SK-N-SH treated with all-trans-retinoic acid at 6 μM for 48 hours (cell line): ENCODE measurements around the gene SLC25A47.

Experiments
- ATAC-seq: fragments of 200-7000 bp; cut with Tn5 transposase; 3 replicates; pipeline ENCODE4 v1.9.1; 2020; ENCODE audit warnings: mild to moderate bottlenecking, moderate library complexity
- ARNTL ChIP-seq: fragments of 450-650 bp; formaldehyde crosslinking; IDR thresholded peaks from 2 replicates; pipeline ENCODE4 v1.5.0; 2020; ENCODE audit warnings: low read depth, mild to moderate bottlenecking, moderate library complexity, borderline replicate concordance
- BACH2 ChIP-seq: fragments of 250-450 bp; sonication (Bioruptor Pico); IDR thresholded peaks from 2 replicates; pipeline ENCODE4 v1.9.0; 2021; ENCODE audit warnings: mild to moderate bottlenecking, borderline replicate concordance
- CSDC2 ChIP-seq: fragments of 250-450 bp; sonication (Bioruptor Pico); IDR thresholded peaks from 2 replicates; pipeline ENCODE4 v1.5.0; 2020; ENCODE audit warnings: mild to moderate bottlenecking, moderate library complexity
- ESRRG ChIP-seq: fragments of 250-450 bp; sonication (Bioruptor Pico); IDR thresholded peaks from 2 replicates; pipeline ENCODE4 v1.6.1; 2021; ENCODE audit warnings: mild to moderate bottlenecking
- GLIS3 ChIP-seq: fragments of 250-450 bp; sonication (Bioruptor Pico); IDR thresholded peaks from 2 replicates; pipeline ENCODE4 v1.5.0; 2020; ENCODE audit warnings: mild to moderate bottlenecking, moderate library complexity
- ISL1 ChIP-seq: fragments of 250-450 bp; sonication (Bioruptor Pico); IDR thresholded peaks from 2 replicates; pipeline ENCODE4 v2.1.2; 2022; ENCODE audit warnings: mild to moderate bottlenecking, moderate library complexity
- OSR1 ChIP-seq: fragments of 250-450 bp; sonication (Bioruptor Pico); IDR thresholded peaks from 2 replicates; pipeline ENCODE4 v1.8.0; 2022; ENCODE audit warnings: moderate library complexity, mild to moderate bottlenecking, inconsistent platforms
- RARB ChIP-seq: fragments of 250-450 bp; sonication (Bioruptor Pico); IDR thresholded peaks from 2 replicates; pipeline ENCODE4 v1.8.0; 2021; ENCODE audit warnings: mild to moderate bottlenecking, moderate library complexity
- SNAI2 ChIP-seq: fragments of 250-450 bp; sonication (Bioruptor Pico); IDR thresholded peaks from 2 replicates; pipeline ENCODE4 v1.5.0; 2020; ENCODE audit warnings: mild to moderate bottlenecking, moderate library complexity
- TCF4 ChIP-seq: fragments of 250-450 bp; sonication (Bioruptor Pico); IDR thresholded peaks from 2 replicates; pipeline ENCODE4 v1.8.0; 2021; ENCODE audit warnings: mild to moderate bottlenecking, moderate library complexity, borderline replicate concordance
- ZC3H10 ChIP-seq: fragments of 250-450 bp; sonication (Bioruptor Pico); IDR thresholded peaks from 2 replicates; pipeline ENCODE4 v1.5.1; 2021; ENCODE audit warnings: mild to moderate bottlenecking, moderate library complexity
- ZFP3 ChIP-seq: fragments of 250-450 bp; sonication (Bioruptor Pico); IDR thresholded peaks from 2 replicates; pipeline ENCODE4 v1.5.0; 2020; ENCODE audit warnings: mild to moderate bottlenecking, moderate library complexity
- ZFP30 ChIP-seq: fragments of 450-650 bp; formaldehyde crosslinking; IDR thresholded peaks from 2 replicates; pipeline ENCODE4 v1.5.0; 2022; ENCODE audit warnings: mild to moderate bottlenecking, moderate library complexity
- ZNF565 ChIP-seq: fragments of 450-650 bp; formaldehyde crosslinking; conservative IDR thresholded peaks from 2 replicates; pipeline ENCODE4 v1.5.0; 2020; ENCODE audit warnings: low read depth, mild to moderate bottlenecking, moderate library complexity
- ZNF70 ChIP-seq: fragments of 450-650 bp; formaldehyde crosslinking; IDR thresholded peaks from 2 replicates; pipeline ENCODE4 v1.5.0; 2020; ENCODE audit warnings: mild to moderate bottlenecking, moderate library complexity
- ZNF8 ChIP-seq: fragments of 450-650 bp; formaldehyde crosslinking; IDR thresholded peaks from 2 replicates; pipeline ENCODE4 v1.5.0; 2020; ENCODE audit warnings: mild to moderate bottlenecking, moderate library complexity
- TF ChIP-seq, protein P1 (sequence below): fragments of 250-450 bp; sonication (Bioruptor Pico); IDR thresholded peaks from 2 replicates; pipeline ENCODE4 v1.8.0; 2020; ENCODE audit warnings: mild to moderate bottlenecking, moderate library complexity, borderline replicate concordance
- TF ChIP-seq, protein P2 (sequence below): fragments of 250-450 bp; sonication (Bioruptor Pico); IDR thresholded peaks from 2 replicates; pipeline ENCODE4 v1.8.0; 2021; ENCODE audit warnings: low read depth, mild to moderate bottlenecking, moderate library complexity, borderline replicate concordance
- TF ChIP-seq, protein P3 (sequence below): fragments of 250-450 bp; sonication (Bioruptor Pico); IDR thresholded peaks from 2 replicates; pipeline ENCODE4 v1.5.0; 2020; ENCODE audit warnings: mild to moderate bottlenecking, moderate library complexity

The SLC25A47 gene

DNA sequence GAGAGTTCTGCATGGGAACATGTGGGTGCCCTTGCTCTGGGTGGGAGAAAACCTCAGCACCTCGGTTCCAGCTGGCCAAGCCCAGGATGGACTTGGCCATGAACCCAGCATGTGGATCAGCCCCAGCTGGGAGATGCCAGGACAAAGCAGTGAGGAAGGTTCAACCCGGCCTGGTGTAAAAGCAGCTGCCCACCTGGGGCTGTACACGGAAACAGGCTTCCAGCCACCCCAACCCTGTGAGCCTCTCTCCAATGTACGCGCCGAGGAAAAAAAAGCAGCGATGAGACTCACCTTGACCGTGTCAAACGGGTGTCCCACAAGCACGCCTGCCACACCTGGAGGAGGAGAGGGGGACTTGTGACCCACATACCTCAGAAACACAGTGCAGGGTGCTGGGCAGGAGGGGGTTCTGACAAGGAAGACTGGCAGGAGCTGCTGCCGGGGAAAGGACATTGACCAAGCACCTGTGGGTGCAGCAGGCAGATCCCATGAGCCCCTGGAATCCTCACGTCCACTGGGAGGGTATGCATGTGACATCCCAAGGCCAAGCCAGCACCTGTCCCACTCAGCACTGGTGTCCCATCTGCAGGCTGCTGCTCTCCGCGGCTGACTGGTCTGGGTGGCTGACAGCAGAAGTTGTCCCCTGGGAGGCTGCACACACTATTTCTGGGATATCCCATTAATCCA lies 24.4 kb upstream of the SLC25A47 start:
- ATAC-seq: no peak
- TF ChIP-seq ZNF70 (CRISPR knock-in tag) (no peak), ISL1 (CRISPR knock-in tag) (no peak), ZNF565 (CRISPR knock-in tag) (no peak), ZNF8 (CRISPR knock-in tag) (no peak), ZFP3 (no peak), OSR1 (CRISPR knock-in tag) (no peak), ZFP30 (CRISPR knock-in tag) (no peak), SNAI2 (no peak), BACH2 (CRISPR knock-in tag) (no peak), GLIS3 (CRISPR knock-in tag) (no peak)
- TF ChIP-seq, protein P1, sequence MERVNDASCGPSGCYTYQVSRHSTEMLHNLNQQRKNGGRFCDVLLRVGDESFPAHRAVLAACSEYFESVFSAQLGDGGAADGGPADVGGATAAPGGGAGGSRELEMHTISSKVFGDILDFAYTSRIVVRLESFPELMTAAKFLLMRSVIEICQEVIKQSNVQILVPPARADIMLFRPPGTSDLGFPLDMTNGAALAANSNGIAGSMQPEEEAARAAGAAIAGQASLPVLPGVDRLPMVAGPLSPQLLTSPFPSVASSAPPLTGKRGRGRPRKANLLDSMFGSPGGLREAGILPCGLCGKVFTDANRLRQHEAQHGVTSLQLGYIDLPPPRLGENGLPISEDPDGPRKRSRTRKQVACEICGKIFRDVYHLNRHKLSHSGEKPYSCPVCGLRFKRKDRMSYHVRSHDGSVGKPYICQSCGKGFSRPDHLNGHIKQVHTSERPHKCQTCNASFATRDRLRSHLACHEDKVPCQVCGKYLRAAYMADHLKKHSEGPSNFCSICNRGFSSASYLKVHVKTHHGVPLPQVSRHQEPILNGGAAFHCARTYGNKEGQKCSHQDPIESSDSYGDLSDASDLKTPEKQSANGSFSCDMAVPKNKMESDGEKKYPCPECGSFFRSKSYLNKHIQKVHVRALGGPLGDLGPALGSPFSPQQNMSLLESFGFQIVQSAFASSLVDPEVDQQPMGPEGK (CRISPR knock-in tag): no peak
- TF ChIP-seq, protein P2, sequence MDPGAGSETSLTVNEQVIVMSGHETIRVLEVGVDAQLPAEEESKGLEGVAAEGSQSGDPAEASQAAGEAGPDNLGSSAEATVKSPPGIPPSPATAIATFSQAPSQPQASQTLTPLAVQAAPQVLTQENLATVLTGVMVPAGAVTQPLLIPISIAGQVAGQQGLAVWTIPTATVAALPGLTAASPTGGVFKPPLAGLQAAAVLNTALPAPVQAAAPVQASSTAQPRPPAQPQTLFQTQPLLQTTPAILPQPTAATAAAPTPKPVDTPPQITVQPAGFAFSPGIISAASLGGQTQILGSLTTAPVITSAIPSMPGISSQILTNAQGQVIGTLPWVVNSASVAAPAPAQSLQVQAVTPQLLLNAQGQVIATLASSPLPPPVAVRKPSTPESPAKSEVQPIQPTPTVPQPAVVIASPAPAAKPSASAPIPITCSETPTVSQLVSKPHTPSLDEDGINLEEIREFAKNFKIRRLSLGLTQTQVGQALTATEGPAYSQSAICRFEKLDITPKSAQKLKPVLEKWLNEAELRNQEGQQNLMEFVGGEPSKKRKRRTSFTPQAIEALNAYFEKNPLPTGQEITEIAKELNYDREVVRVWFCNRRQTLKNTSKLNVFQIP: no peak
- TF ChIP-seq, protein P3, sequence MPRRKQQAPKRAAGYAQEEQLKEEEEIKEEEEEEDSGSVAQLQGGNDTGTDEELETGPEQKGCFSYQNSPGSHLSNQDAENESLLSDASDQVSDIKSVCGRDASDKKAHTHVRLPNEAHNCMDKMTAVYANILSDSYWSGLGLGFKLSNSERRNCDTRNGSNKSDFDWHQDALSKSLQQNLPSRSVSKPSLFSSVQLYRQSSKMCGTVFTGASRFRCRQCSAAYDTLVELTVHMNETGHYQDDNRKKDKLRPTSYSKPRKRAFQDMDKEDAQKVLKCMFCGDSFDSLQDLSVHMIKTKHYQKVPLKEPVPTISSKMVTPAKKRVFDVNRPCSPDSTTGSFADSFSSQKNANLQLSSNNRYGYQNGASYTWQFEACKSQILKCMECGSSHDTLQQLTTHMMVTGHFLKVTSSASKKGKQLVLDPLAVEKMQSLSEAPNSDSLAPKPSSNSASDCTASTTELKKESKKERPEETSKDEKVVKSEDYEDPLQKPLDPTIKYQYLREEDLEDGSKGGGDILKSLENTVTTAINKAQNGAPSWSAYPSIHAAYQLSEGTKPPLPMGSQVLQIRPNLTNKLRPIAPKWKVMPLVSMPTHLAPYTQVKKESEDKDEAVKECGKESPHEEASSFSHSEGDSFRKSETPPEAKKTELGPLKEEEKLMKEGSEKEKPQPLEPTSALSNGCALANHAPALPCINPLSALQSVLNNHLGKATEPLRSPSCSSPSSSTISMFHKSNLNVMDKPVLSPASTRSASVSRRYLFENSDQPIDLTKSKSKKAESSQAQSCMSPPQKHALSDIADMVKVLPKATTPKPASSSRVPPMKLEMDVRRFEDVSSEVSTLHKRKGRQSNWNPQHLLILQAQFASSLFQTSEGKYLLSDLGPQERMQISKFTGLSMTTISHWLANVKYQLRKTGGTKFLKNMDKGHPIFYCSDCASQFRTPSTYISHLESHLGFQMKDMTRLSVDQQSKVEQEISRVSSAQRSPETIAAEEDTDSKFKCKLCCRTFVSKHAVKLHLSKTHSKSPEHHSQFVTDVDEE: no peak

DNA sequence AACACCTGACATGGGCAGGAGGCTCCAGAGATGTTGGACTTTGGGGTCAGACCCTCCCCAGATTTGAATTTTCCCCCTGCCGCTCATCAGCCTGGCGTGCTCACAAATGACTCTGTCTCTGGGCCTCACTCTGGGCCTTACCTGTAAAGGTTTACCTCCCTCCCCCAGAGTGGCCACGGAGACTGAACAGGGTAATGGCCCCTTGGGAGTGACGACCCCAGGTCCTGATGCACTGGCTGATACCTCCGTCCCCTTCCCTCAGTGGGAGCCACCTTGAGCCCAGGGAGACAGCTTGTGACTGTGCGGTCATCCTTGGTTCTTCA lies 23.9 kb upstream of the SLC25A47 start:
- no peak for TF ChIP-seq ZNF565 (CRISPR knock-in tag)
- no peak for TF ChIP-seq CSDC2 (CRISPR knock-in tag)
- TF ChIP-seq ZNF70 (CRISPR knock-in tag): no peak
- no peak for TF ChIP-seq SNAI2
- no peak for TF ChIP-seq ISL1 (CRISPR knock-in tag)
- no peak for TF ChIP-seq OSR1 (CRISPR knock-in tag)
- TF ChIP-seq, protein P1 (CRISPR knock-in tag): no peak
- TF ChIP-seq ZFP30 (CRISPR knock-in tag): no peak
- no peak for TF ChIP-seq GLIS3 (CRISPR knock-in tag)
- no peak for ATAC-seq

DNA sequence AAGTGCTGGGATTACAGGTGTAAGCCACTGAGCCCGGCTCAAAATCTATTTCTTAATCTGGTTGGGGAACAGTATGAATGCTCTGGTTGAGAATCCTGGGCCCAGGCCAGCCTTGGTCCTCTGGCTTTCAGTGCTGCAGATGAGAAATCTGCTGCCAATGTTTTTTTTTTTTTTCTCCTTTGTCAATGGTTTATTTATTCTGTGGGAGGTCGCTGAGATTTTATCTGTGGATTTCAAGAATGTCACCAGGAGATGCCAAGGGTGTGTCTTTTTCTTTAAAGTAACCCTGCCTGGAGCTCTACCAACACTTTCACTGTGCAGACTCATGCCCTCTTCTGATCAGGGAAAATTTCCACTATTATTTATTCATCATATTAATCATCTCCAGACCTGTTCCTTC lies 20.5 kb upstream of the SLC25A47 start:
- TF ChIP-seq TCF4 (CRISPR knock-in tag): no peak
- TF ChIP-seq ARNTL (CRISPR knock-in tag): no peak
- no peak for TF ChIP-seq ESRRG (CRISPR knock-in tag)
- no peak for TF ChIP-seq ZC3H10 (CRISPR knock-in tag)
- no peak for TF ChIP-seq ZNF565 (CRISPR knock-in tag)
- TF ChIP-seq, protein P2: no peak
- TF ChIP-seq RARB (CRISPR knock-in tag): no peak
- TF ChIP-seq ZNF70 (CRISPR knock-in tag): no peak
- TF ChIP-seq, protein P3: no peak
- no peak for ATAC-seq
